ENCODE measurements around the gene HSPA1B.
"Not testable (repeated sequence)": the region's sequence is repeated elsewhere in the genome, so short reads cannot be mapped to it uniquely, and the experiment has no call there.

HSPA1B gene

GRCh38 chr6:31827286-31828079 lies at the start of gene HSPA1B:
HSPA1B (plus strand) TSS chr6:31827738; CDS start chr6:31827951, 213 bp downstream.
- DNase-seq, result peak; percentile 91 to 93

DNA sequence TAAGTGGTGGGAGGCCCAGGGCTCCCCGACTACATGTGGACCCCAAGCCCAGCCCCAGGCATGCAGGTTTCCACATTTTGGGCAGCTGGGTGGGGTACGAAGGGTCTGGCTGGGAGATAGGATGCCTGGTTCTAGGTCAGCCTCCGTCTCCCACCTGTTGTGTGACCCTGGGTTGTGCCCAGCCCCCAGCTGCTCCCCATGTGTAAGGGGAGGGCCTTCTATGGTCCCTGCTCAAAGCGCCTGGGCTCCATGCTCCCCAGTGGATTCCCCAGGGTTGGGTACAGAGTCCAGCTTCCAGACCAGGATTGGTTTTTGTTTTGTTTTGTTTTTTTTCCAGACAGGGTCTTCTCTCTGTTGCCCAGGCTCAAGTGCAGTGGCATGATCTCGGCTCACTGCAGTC lies 49.3 kb upstream of the HSPA1B start:
- no peak for DNase-seq

DNA sequence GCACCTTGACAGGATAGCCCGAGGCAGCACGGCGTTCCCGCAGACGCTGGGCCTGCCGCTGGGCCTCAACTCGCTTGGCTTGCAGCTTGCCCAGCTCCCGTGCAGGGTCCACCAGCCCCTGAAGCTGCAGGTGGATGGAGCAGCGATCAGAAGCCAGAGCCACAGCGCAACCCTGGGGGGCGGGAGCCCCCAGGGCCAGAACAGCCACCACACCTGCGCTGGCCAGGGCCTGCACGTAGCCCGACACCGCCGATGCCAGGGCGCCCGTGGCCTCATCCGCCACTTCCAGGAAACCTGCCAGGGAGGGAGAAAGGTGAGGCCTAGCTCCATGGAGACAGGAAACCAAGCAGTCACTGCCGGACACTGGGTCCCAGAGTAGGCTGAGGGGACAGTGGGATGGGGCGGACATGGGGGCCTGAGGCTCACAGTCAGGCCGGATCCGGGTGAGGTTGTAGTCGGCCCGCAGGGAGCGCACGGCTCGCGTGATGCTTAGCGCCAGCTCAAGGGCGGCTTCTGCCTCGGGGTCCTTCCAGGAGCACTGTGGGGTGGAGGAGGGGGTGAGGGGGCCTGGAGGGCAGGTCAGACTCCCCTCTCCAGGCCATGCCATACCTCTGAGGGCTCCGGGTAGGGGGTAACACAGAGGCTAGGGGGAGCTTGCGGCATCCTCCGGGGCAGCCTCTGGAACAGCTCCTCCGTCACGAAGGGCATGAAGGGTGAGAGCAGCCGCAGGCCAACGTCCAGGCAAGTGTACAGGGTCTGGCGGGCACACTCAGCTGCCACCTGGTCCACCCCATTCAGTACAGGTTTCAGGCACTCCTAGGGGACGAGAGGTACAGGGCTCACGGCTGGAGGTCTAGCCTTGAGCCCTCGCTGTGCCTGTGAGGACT lies 48.3 kb upstream of the HSPA1B start:
- DNase-seq, result no peak

GRCh38 chr6:31779908-31780307 lies 47.6 kb upstream of the HSPA1B start:
- no peak for DNase-seq

DNA sequence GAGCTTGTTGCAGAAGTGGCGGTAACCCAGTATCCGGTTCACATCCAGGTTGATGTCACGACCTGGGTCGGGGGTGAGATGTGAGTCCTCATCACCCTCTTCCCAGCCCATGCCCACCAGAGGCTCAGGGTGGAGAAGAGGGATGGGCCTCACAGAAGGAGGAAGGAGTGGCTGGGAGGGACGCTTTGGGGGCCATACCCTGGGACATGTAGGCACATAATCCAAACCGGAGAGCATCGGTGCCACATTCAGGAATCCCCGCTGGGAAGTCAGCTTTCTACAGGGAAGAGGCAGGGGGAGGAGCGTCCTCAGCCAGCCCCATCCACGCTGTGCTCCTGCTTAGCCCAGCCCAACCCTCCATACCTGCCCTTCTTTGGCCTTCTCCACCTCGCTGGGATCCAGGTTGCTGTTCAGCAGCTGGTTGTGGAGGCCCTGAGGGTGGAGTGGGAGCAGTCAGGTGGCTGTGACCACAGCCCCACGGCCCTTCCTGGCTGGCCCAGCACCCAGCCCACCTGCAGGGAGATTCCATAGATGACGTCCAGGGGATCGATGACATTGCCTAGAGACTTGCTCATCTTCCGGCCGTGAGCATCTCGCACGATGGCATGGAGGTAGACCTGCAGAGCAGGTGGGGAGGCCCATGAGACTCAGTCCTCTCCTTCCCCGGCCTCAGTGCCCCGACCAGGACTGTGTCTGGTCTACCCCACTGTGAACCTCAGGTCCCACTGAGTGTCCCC lies 46.9 kb upstream of the HSPA1B start:
- no peak for DNase-seq

- no peak for DNase-seq
These were observed 46.1 kb upstream of the HSPA1B start for GRCh38 chr6:31781244-31782125.

GRCh38 chr6:31782126-31782855 lies 45.2 kb upstream of the HSPA1B start:
- DNase-seq, result no peak

GRCh38 chr6:31784098-31784925 lies 43.2 kb upstream of the HSPA1B start:
- DNase-seq, result no peak

DNA sequence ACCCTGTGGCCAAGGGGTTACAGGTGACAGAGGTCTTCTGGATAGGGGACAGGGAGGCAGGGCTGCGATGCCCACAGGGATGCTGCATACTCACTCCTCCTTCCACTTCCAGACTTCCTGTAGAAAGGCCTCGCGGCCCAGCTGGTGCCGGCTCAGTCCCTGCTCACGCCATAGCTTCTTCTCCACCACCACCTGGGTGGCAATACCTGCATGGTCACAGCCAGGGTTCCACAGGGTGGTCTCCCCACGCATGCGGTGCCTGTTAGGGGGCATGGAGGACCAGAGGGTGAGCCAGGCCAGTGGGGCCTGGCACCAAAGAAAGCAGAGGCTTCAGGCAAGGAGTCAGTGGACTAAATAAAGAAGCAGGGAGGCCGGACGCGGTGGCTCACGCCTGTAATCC lies 42.1 kb upstream of the HSPA1B start:
- no peak for DNase-seq

DNA sequence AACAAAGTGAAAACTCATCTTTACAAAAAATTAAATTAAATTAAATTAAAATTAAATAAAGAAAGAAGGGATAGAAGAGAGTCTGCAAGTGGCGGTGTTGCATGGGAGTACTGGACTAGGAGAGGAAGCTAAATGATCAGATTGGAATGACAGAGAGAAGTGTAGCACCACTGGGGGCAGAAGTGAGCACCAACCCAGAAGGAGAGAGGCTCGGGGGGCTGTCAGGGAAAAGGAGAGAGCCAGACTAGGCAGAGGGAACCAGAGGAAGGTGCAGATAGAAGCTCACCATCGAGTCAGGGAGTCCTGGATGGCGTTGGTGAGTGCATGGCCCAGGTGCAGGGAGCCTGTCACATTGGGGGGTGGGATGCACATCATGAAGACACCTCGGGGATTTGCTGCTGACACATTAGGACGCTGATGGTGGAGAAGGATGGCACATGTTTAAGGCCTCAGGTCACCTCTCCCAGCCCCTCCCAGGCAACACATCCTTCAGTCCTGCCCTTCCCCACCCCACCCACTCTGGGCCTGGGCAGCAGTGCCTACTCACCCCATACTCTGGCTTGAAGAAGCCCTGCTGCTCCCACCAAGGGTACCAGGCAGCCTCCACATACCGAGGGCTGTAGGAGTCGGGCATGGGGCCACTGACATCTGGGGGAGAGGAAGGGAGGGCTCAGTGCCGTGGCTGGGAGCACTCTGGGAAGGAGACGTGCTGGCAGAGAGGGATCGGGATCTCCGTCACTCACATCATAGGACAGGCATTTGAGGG lies 36.0 kb upstream of the HSPA1B start:
- DNase-seq, result peak; percentile 55 to 57

GRCh38 chr6:31792090-31792374 lies 35.5 kb upstream of the HSPA1B start:
- no peak for DNase-seq

- no peak for DNase-seq
These were observed 34.8 kb upstream of the HSPA1B start for GRCh38 chr6:31792761-31793171.

DNA sequence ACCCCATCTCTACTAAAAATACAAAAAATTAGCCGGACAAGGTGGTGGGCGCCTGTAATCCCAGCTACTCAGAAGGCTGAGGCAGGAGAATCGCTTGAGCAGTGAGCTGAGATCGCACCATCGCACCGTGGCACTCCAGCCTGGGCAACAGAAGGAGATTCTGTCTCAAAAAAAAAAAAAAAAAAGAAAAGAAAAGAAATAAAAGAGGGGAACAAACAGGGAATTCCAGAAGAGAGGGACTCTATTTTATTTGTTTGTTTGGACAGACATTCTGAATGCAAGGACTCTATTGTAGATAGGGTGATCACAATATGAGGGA lies 33.7 kb upstream of the HSPA1B start:
- not testable (repeated sequence) for DNase-seq

DNA sequence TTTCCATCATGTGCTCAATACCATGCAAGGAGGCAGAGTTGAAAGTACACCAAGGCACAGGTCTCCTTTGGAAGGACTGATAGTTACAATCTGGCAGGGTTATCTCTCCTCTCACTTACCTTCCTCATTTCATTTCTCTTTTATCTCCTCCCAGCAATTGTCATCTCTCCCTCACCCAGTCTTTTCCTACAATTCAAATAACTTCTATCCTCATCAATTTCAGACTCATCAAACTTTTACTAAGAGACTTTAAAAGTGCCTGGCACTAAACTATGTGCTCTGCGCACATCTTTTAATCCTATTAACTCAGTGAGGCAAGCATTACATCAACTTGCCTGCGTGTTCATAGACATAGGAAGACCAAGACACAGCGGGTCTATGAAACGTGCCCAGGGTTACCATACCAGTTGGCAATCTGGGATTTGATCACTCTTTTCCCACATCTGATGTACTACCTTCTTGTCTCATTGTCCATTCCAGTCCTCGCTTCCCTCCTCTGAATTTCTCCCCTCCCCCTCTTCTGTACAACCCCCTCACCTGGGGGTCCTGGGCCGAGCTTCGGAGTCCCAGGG lies 33.2 kb upstream of the HSPA1B start:
- DNase-seq, result no peak

- peak in 1 of 2 donors; percentile 27 for DNase-seq
These were observed 32.5 kb upstream of the HSPA1B start for GRCh38 chr6:31794866-31795615.

DNA sequence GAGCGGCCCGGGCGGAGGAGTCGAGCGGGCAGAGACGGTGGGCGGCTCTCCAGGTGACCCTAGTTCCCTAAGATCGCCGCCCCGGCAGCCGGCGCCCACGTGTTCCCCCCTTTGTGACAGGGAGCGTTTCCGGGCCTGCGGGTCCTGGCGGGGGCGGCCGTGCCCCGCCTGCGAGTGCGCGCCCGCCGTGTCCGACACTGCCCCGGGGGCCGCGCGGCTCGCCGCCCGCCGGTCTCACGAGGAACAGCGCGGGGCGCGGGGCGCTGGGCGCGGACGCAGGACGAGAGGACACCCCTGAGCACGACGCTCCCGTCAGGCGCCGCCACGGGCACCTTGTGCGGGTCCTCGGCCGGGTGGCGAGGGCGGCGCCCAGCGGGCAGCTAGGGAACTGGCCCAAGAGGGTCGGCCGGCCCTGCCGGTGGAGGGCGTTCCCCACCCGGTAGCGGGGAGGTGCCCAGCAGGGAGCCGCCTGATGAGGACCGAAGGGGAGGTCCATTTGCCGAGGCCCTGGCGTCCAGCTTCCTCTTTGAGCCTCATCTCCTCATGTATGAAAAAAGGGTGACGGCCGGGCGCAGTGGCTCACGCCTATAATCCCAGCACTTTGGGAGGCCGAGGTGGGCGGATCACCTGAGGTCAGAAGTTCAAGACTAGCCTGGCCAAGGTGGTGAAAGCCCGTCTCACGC lies 31.8 kb upstream of the HSPA1B start, which contains the start of gene VARS1:
TSS of gene VARS1 (minus strand) at position 137 of the 683 bp plus-strand sequence. CDS start 535 bp downstream, outside the sequence.
- DNase-seq, result peak; percentile 86 to 88

- DNase-seq, result no peak
These were observed 30.5 kb upstream of the HSPA1B start for GRCh38 chr6:31796993-31797385.

GRCh38 chr6:31797588-31797987 lies 29.9 kb upstream of the HSPA1B start:
- DNase-seq, result no peak

Data from stimulated activated CD4-positive, alpha-beta T cell treated with anti-CD3 and anti-CD28 coated beads, Interleukin-2, amount 100 ng/mL, for 24 hours (primary cell).